H9 (cell line): ENCODE results near the gene AHNAK2. TPM values are rescaled to one million over a fixed set of nuclear protein-coding genes. Genes with fewer than 3 reads are reported as not detected.

Experiments used
- DNase-seq: peaks from one replicate; pipeline ENCODE4 v3.0.0-alpha.2; 2017
- H2AFZ ChIP-seq: one replicate; pipeline ENCODE4 v1.6.1; 2013; ENCODE audit warnings: mild to moderate bottlenecking, low read length, control low read depth, moderate library complexity
- H2AK5ac ChIP-seq: 2 replicates; pipeline ENCODE4 v1.6.1; 2013; ENCODE audit warnings: low read length, control low read depth, mixed read lengths; ENCODE audit not compliant: insufficient read length
- H2BK120ac ChIP-seq: one replicate; pipeline ENCODE4 v1.6.1; 2013; ENCODE audit warnings: low read depth, mild to moderate bottlenecking, low read length, control low read depth, inconsistent platforms; ENCODE audit not compliant: poor library complexity, severe bottlenecking
- H2BK12ac ChIP-seq: 2 replicates; pipeline ENCODE4 v1.6.1; 2013; ENCODE audit warnings: low read length, control low read depth, mixed read lengths, low read depth; ENCODE audit not compliant: insufficient read length
- H2BK15ac ChIP-seq: 2 replicates; pipeline ENCODE4 v1.6.1; 2013; ENCODE audit warnings: low read depth, low read length, control low read depth
- H2BK20ac ChIP-seq: one replicate; pipeline ENCODE4 v1.6.1; 2013; ENCODE audit warnings: low read depth, mild to moderate bottlenecking, low read length, control low read depth, inconsistent platforms; ENCODE audit not compliant: poor library complexity, severe bottlenecking
- H2BK5ac ChIP-seq: 2 replicates; pipeline ENCODE4 v1.6.1; 2013; ENCODE audit warnings: low read length, control low read depth, mixed read lengths; ENCODE audit not compliant: insufficient read length
- H3K14ac ChIP-seq: 2 replicates; pipeline ENCODE4 v1.6.1; 2013; ENCODE audit warnings: low read length, control low read depth; ENCODE audit not compliant: insufficient read depth
- H3K18ac ChIP-seq: 2 replicates; pipeline ENCODE4 v1.6.1; 2013; ENCODE audit warnings: low read depth, mild to moderate bottlenecking, mixed read lengths, low read length, control low read depth; ENCODE audit not compliant: insufficient read length
- H3K23ac ChIP-seq: 2 replicates; pipeline ENCODE4 v1.6.1; 2013; ENCODE audit warnings: low read length, control low read depth, mixed read lengths, low read depth; ENCODE audit not compliant: insufficient read length
- H3K23me2 ChIP-seq: 2 replicates; pipeline ENCODE4 v1.6.1; 2013; ENCODE audit warnings: low read depth, mild to moderate bottlenecking, mixed read lengths, low read length, control low read depth; ENCODE audit not compliant: insufficient read length, poor library complexity, severe bottlenecking
- H3K27ac ChIP-seq: 2 replicates; pipeline ENCODE4 v1.5.1; 2013; ENCODE audit warnings: low read length, control low read depth, mixed read lengths, low read depth; ENCODE audit not compliant: insufficient read length
- H3K27me3 ChIP-seq: 2 replicates; pipeline ENCODE4 v1.6.1; 2013; ENCODE audit warnings: low read length, control low read depth, inconsistent platforms; ENCODE audit not compliant: insufficient read depth
- H3K4ac ChIP-seq: 2 replicates; pipeline ENCODE4 v1.6.1; 2013; ENCODE audit warnings: low read depth, mild to moderate bottlenecking, control low read depth, inconsistent platforms, low read length, moderate library complexity
- H3K4me1 ChIP-seq: 2 replicates; pipeline ENCODE4 v1.6.1; 2013; ENCODE audit warnings: low read length, control low read depth, inconsistent platforms; ENCODE audit not compliant: insufficient read depth
- H3K4me2 ChIP-seq: 2 replicates; pipeline ENCODE4 v1.6.1; 2013; ENCODE audit warnings: low read length, control low read depth, mixed read lengths; ENCODE audit not compliant: insufficient read length, insufficient read depth
- H3K56ac ChIP-seq: 2 replicates; pipeline ENCODE4 v1.6.1; 2013; ENCODE audit warnings: low read depth, mild to moderate bottlenecking, mixed read lengths, low read length, control low read depth; ENCODE audit not compliant: insufficient read length
- H3K79me1 ChIP-seq: 2 replicates; pipeline ENCODE4 v1.6.1; 2013; ENCODE audit warnings: low read depth, mild to moderate bottlenecking, moderate library complexity, low read length, control low read depth, inconsistent platforms; ENCODE audit not compliant: insufficient read depth, poor library complexity, severe bottlenecking
- H3K79me2 ChIP-seq: 2 replicates; pipeline ENCODE4 v1.6.1; 2013; ENCODE audit warnings: low read length, control low read depth, inconsistent platforms; ENCODE audit not compliant: insufficient read depth
- H3K9ac ChIP-seq: 2 replicates; pipeline ENCODE4 v1.6.1; 2013; ENCODE audit warnings: low read length, control low read depth, mixed read lengths; ENCODE audit not compliant: insufficient read length; ENCODE audit errors: extremely low read depth
- H3K9me3 ChIP-seq: one replicate; pipeline ENCODE4 v1.6.1; 2013; ENCODE audit warnings: low read depth, low read length, inconsistent platforms; ENCODE audit not compliant: control insufficient read depth
- H3T11ph ChIP-seq: one replicate; pipeline ENCODE4 v1.6.1; 2013; ENCODE audit warnings: mild to moderate bottlenecking, low read length, control low read depth, inconsistent platforms
- H4K20me1 ChIP-seq: one replicate; pipeline ENCODE4 v1.6.1; 2013; ENCODE audit not compliant: control insufficient read depth, insufficient read length, insufficient read depth
- H4K5ac ChIP-seq: 2 replicates; pipeline ENCODE4 v1.6.1; 2013; ENCODE audit warnings: low read depth, mild to moderate bottlenecking, mixed read lengths, low read length, control low read depth; ENCODE audit not compliant: insufficient read length
- H4K8ac ChIP-seq: replicated peaks from 2 replicates; pipeline ENCODE4 v1.6.1; 2013; ENCODE audit warnings: low read length, control low read depth, mixed read lengths, low read depth; ENCODE audit not compliant: insufficient read length
- H4K91ac ChIP-seq: 2 replicates; pipeline ENCODE4 v1.6.1; 2013; ENCODE audit warnings: low read depth, mild to moderate bottlenecking, moderate library complexity, mixed read lengths, low read length, control low read depth; ENCODE audit not compliant: insufficient read length
- H3K27ac Mint-ChIP-seq, 3 experiments: 2 replicates in 2 of 3; 3 replicates in 1 of 3; pipeline ENCODE4 v1.8.0; 2020 to 2021; ENCODE audit warnings: mixed read lengths in 3 of 3, mild to moderate bottlenecking in 1 of 3, moderate library complexity in 1 of 3
- H3K27me3 Mint-ChIP-seq: 2 replicates; pipeline ENCODE4 v1.8.0; 2021; ENCODE audit warnings: low read depth, mild to moderate bottlenecking, moderate library complexity, mixed read lengths
- H3K36me3 Mint-ChIP-seq, 3 experiments: 2 replicates in 2 of 3; 3 replicates in 1 of 3; pipeline ENCODE4 v1.8.0; 2020 to 2021; ENCODE audit warnings: low read depth in 3 of 3, mixed read lengths in 3 of 3; ENCODE audit not compliant: insufficient read depth in 1 of 3
- H3K4me1 Mint-ChIP-seq, 2 experiments: 2 replicates each; pipeline ENCODE4 v1.8.0; 2020; ENCODE audit warnings: mixed read lengths in 2 of 2
- H3K4me3 Mint-ChIP-seq, 2 experiments: 2 replicates in 1 of 2; 3 replicates in 1 of 2; pipeline ENCODE4 v1.8.0; 2020 to 2021; ENCODE audit warnings: mild to moderate bottlenecking in 2 of 2, mixed read lengths in 2 of 2, moderate library complexity in 1 of 2
- H3K9me3 Mint-ChIP-seq, 2 experiments: 2 replicates in 1 of 2; 3 replicates in 1 of 2; pipeline ENCODE4 v1.8.0; 2020; ENCODE audit warnings: mild to moderate bottlenecking in 2 of 2, mixed read lengths in 2 of 2, moderate library complexity in 1 of 2
- CTCF ChIP-seq: fragments of 200-600 bp; sonication (generic); conservative IDR thresholded peaks from 3 replicates; pipeline ENCODE4 v1.8.0; 2021; ENCODE audit warnings: antibody characterized with exemption, mild to moderate bottlenecking
- WGBS: extraction: QIAGEN DNeasy Blood & Tissue Kit; methylation state at CpG from one replicate; pipeline ENCODE4 v1.1.7; 2013; ENCODE audit warnings: missing lambda C conversion rate, low lambda C conversion rate, mixed read lengths; ENCODE audit not compliant: insufficient read length; ENCODE audit errors: extremely low coverage; 5-methylcytosine and 5-hydroxymethylcytosine counted together
- total RNA-seq: library from RNA; stranded (reverse); gene quantifications from 2 replicates; pipeline ENCODE4 v1.2.1, GENCODE V29; 2021

The AHNAK2 gene
- total RNA-seq, 1 experiment from 2014 or later: 2.8 TPM

DNA sequence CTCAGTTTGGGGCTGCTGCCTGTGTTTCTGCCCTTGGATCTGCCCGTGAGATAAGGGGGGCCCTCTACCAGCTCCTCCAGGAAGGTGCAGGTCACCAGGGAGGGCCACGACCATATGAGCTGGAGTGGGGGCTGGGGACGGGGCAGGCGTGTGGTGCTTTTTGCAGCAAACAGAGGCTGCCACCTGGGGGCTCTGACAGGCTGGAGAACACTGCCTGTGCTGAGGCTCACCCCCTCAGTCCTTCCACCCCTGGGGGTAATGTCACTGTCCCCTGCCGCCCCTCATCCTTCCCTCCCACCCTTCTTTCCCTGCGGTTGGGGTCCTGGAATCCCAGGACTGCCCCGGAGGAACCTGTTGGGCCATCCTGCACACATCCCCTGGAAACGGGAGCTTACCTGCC, 50.3 kb downstream of the AHNAK2 start:
- no peak overlapping the region for H4K8ac ChIP-seq

More for the DNA sequence above, 50.3 kb downstream of the AHNAK2 start:
- Histone ChIP-seq H3K14ac (no peak overlapping the region; the same call in 1 of the 2 replicates), H2BK12ac (no peak overlapping the region), H3K9ac (no peak overlapping the region), H4K20me1 (no peaks in the 10 kb centered on the region), H3K27ac (no peak overlapping the region), H3K4ac (no peak overlapping the region), H3K4me1 (no peaks in the 10 kb centered on the region; the same call in 1 of the 2 replicates), H4K5ac (no peak overlapping the region), H3K27me3 (peaks cover 17% of the 10 kb centered on the region; the same call in 1 of the 2 replicates), H2BK20ac (no peak overlapping the region), H3K79me2 (no peaks in the 10 kb centered on the region), H3K4me2 (no peak overlapping the region), H3K23me2 (no peaks in the 10 kb centered on the region), H3K79me1 (no peaks in the 10 kb centered on the region), H2BK120ac (no peak overlapping the region), H3K56ac (no peak overlapping the region), H3K18ac (no peak overlapping the region), H3K23ac (no peak overlapping the region), H4K91ac (no peak overlapping the region), H3T11ph (no peak overlapping the region), H2AK5ac (no peak overlapping the region), H3K9me3 (no peaks in the 10 kb centered on the region), H2AFZ (no peak overlapping the region), H2BK15ac (no peak overlapping the region), H2BK5ac (no peak overlapping the region)
- DNase-seq: no peak
- Mint-ChIP-seq H3K36me3 (0 out of 7 replicates have a peak, but pooled peaks cover 0 to 3% (median 0%) of the 10 kb centered on the region in 3 experiments), H3K9me3 (no peaks in the 10 kb centered on the region; a peak in 2 of 5 replicates), H3K4me1 (peaks cover 4 to 5% of the 10 kb centered on the region in 2 experiments; a peak in 2 of 4 replicates), H3K4me3 (no peak overlapping the region), H3K27me3 (peaks cover 42% of the 10 kb centered on the region), H3K27ac (no peak overlapping the region)
- WGBS: no CpG with 5 or more reads among the region's 8 CpGs
- TF ChIP-seq CTCF: no peak
